ENCODE results near the gene DNAJC11.

- TF ChIP-seq, protein P1, sequence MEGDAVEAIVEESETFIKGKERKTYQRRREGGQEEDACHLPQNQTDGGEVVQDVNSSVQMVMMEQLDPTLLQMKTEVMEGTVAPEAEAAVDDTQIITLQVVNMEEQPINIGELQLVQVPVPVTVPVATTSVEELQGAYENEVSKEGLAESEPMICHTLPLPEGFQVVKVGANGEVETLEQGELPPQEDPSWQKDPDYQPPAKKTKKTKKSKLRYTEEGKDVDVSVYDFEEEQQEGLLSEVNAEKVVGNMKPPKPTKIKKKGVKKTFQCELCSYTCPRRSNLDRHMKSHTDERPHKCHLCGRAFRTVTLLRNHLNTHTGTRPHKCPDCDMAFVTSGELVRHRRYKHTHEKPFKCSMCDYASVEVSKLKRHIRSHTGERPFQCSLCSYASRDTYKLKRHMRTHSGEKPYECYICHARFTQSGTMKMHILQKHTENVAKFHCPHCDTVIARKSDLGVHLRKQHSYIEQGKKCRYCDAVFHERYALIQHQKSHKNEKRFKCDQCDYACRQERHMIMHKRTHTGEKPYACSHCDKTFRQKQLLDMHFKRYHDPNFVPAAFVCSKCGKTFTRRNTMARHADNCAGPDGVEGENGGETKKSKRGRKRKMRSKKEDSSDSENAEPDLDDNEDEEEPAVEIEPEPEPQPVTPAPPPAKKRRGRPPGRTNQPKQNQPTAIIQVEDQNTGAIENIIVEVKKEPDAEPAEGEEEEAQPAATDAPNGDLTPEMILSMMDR (conservative IDR thresholded peaks at IDR 0.05 in 1 of 2, IDR thresholded peaks at IDR 0.05 in 1 of 2; ENCODE audit: extremely low read depth in 1 of 2, insufficient read depth in 1 of 2, low read depth in 1 of 2, low read length in 2 of 2), result no peak
- TF ChIP-seq EZH2 (IDR thresholded peaks at IDR 0.05; ENCODE audit: borderline replicate concordance, low read length), result no peak
Observed at GRCh38 chr1:6660415-6661049, 41.1 kb downstream of the DNAJC11 start.

Measured in mammary epithelial cell (primary cell).